Sigmoid colon (tissue), 3 donors: Measurements from ENCODE around the gene SPP2.

Source experiments
- CTCF ChIP-seq, 4 experiments: fragments of 450-650 bp in 3 of 4; fragments of 200-600 bp in 1 of 4; IDR thresholded peaks; one replicate each; pipeline ENCODE4 v1.5.1; 2016 to 2019; ENCODE audit warnings: antibody characterized with exemption in 4 of 4, mild to moderate bottlenecking in 3 of 4, moderate library complexity in 2 of 4
- POLR2A ChIP-seq, 2 donors: fragments of 450-650 bp; IDR thresholded peaks; one replicate each; pipeline ENCODE4 v1.6.1; 2016; ENCODE audit warnings: antibody characterized with exemption in 2 of 2, mild to moderate bottlenecking in 2 of 2, moderate library complexity in 2 of 2

GRCh38 chr2:234050455-234051135, at the start of gene SPP2:
- TF ChIP-seq POLR2A (IDR thresholded peaks at IDR 0.05) (no peak), CTCF (IDR thresholded peaks at IDR 0.05) (no peak)
